Astrocyte (in vitro differentiated cells and primary cell): Measurements from ENCODE around the gene SNX24. TPM values are rescaled to one million over a fixed set of nuclear protein-coding genes. Genes with fewer than 3 reads are reported as not detected.

ENCODE experiments used
- DNase-seq: peaks from one replicate; pipeline ENCODE4 v3.0.0-alpha.2; 2010; ENCODE audit warnings: low read depth
- FAIRE-seq: peaks from 2 replicates; lab custom pipeline; 2011; peaks lifted over from hg19 to GRCh38; lab: Jason Lieb, UNC
- H2AFZ ChIP-seq: 2 replicates; pipeline ENCODE4 v1.6.0; 2012; ENCODE audit warnings: low read depth, low read length, inconsistent platforms
- H3K27ac ChIP-seq: 2 replicates; pipeline ENCODE4 v1.5.1; 2011; ENCODE audit warnings: low read depth, low read length, inconsistent platforms
- H3K27me3 ChIP-seq: 2 replicates; pipeline ENCODE4 v1.6.0; 2011; ENCODE audit warnings: low read length, inconsistent platforms; ENCODE audit not compliant: insufficient read depth
- H3K36me3 ChIP-seq: 2 replicates; pipeline ENCODE4 v1.5.1; 2011; ENCODE audit warnings: low read length, inconsistent platforms; ENCODE audit not compliant: insufficient read depth
- H3K4me1 ChIP-seq: 2 replicates; pipeline ENCODE4 v1.5.1; 2011; ENCODE audit warnings: low read length, inconsistent platforms; ENCODE audit not compliant: insufficient read depth
- H3K4me2 ChIP-seq: 2 replicates; pipeline ENCODE4 v1.6.0; 2012; ENCODE audit warnings: low read length, inconsistent platforms
- H3K4me3 ChIP-seq: 2 replicates; pipeline ENCODE4 v1.5.1; 2011; ENCODE audit warnings: low read depth, mild to moderate bottlenecking, low read length, inconsistent platforms; ENCODE audit not compliant: insufficient read depth
- H3K79me2 ChIP-seq: 2 replicates; pipeline ENCODE4 v1.6.0; 2012; ENCODE audit warnings: mild to moderate bottlenecking, low read length, inconsistent platforms; ENCODE audit not compliant: insufficient read depth
- H3K9ac ChIP-seq: 2 replicates; pipeline ENCODE4 v1.6.0; 2012; ENCODE audit warnings: mild to moderate bottlenecking, low read length, inconsistent platforms
- H3K9me3 ChIP-seq: 2 replicates; pipeline ENCODE4 v1.5.1; 2012; ENCODE audit warnings: low read depth, mild to moderate bottlenecking, low read length, inconsistent platforms; ENCODE audit not compliant: insufficient read depth
- H4K20me1 ChIP-seq: 2 replicates; pipeline ENCODE4 v1.6.0; 2012; ENCODE audit warnings: low read length, inconsistent platforms; ENCODE audit not compliant: insufficient read depth
- H3K27ac Mint-ChIP-seq: one replicate; pipeline ENCODE4 v1.8.0; 2021; ENCODE audit warnings: mild to moderate bottlenecking, mixed read lengths; ENCODE audit not compliant: unreplicated experiment
- H3K27me3 Mint-ChIP-seq: one replicate; pipeline ENCODE4 v1.8.0; 2021; ENCODE audit warnings: low read depth, mixed read lengths; ENCODE audit not compliant: unreplicated experiment
- H3K36me3 Mint-ChIP-seq: one replicate; pipeline ENCODE4 v1.8.0; 2021; ENCODE audit warnings: low read depth, mixed read lengths; ENCODE audit not compliant: unreplicated experiment
- H3K4me1 Mint-ChIP-seq: one replicate; pipeline ENCODE4 v1.8.0; 2021; ENCODE audit warnings: low read depth, mixed read lengths; ENCODE audit not compliant: unreplicated experiment
- H3K4me3 Mint-ChIP-seq: one replicate; pipeline ENCODE4 v1.8.0; 2021; ENCODE audit warnings: mild to moderate bottlenecking, moderate library complexity, mixed read lengths; ENCODE audit not compliant: unreplicated experiment
- H3K9me3 Mint-ChIP-seq: one replicate; pipeline ENCODE4 v1.8.0; 2021; ENCODE audit warnings: mild to moderate bottlenecking, mixed read lengths; ENCODE audit not compliant: unreplicated experiment
- CTCF ChIP-seq: IDR thresholded peaks from 2 replicates; pipeline ENCODE4 v1.5.1; 2011; ENCODE audit warnings: low read depth, mild to moderate bottlenecking, inconsistent platforms, low read length, moderate library complexity; ENCODE audit not compliant: insufficient read depth
- EZH2 ChIP-seq: IDR thresholded peaks from 2 replicates; pipeline ENCODE4 v1.6.1; 2012; ENCODE audit warnings: mild to moderate bottlenecking, low read length, inconsistent platforms; ENCODE audit not compliant: insufficient read depth
- total RNA-seq: library from RNA; stranded (reverse); gene quantifications from 2 replicates; pipeline ENCODE4 v1.2.1, GENCODE V29; 2021

SNX24 gene
- total RNA-seq, 1 donor from 2014 or later = 44.6 TPM

GRCh38 chr5:122864400-122864799 lies 19.0 kb downstream of the SNX24 start:
- Mint-ChIP-seq H3K9me3 (no peaks in the 10 kb centered on the region), H3K4me3 (no peak overlapping the region), H3K27ac (no peak overlapping the region), H3K36me3 (peaks cover 15% of the 10 kb centered on the region), H3K27me3 (no peaks in the 10 kb centered on the region), H3K4me1 (peaks cover 5% of the 10 kb centered on the region)
- Histone ChIP-seq H3K36me3 (peaks cover 4% of the 10 kb centered on the region), H3K9me3 (no peaks in the 10 kb centered on the region), H3K4me2 (no peak overlapping the region), H3K79me2 (peaks cover 22% of the 10 kb centered on the region), H3K4me3 (no peak overlapping the region), H3K4me1 (no peaks in the 10 kb centered on the region), H2AFZ (no peak overlapping the region), H3K9ac (no peak overlapping the region), H3K27ac (no peak overlapping the region), H4K20me1 (peaks cover 31% of the 10 kb centered on the region), H3K27me3 (no peaks in the 10 kb centered on the region)
- DNase-seq (no peak), FAIRE-seq (no peak)
- TF ChIP-seq CTCF (no peak), EZH2 (no peak)

DNA sequence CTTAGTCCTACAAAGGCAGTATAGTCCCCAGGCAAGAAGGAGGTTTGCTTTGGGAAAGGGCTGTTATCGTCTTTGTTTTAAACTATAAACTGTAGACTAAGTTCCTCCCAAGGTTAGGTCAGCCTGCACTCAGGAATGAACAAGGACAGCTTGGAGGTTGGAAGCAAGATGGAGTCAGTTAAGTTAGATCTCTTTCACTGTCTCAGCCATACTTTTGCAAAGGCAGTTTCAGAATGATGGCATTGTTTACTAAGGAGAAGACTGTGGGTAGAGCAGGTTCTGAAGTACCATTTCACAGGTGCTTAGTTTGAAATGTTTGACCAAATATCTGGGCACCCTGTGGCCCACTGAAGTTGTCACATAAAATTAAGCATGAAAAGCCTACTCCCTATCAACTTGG lies 19.4 kb downstream of the SNX24 start:
- no peaks in the 10 kb centered on the region for H3K27me3 ChIP-seq
- peaks cover 20% of the 10 kb centered on the region for H3K79me2 ChIP-seq
- Mint-ChIP-seq H3K4me1 (peaks cover 5% of the 10 kb centered on the region), H3K27ac (no peak overlapping the region), H3K27me3 (no peaks in the 10 kb centered on the region), H3K4me3 (no peak overlapping the region), H3K36me3 (peaks cover 15% of the 10 kb centered on the region), H3K9me3 (no peaks in the 10 kb centered on the region)
- no peak overlapping the region for H3K9ac ChIP-seq
- no peak for DNase-seq
- no peak overlapping the region for H3K4me2 ChIP-seq
- no peak overlapping the region for H2AFZ ChIP-seq
- no peak overlapping the region for H3K27ac ChIP-seq
- peaks cover 4% of the 10 kb centered on the region for H3K36me3 ChIP-seq
- H3K4me3 ChIP-seq = no peak overlapping the region
- no peaks in the 10 kb centered on the region for H3K4me1 ChIP-seq
- no peak for FAIRE-seq
- H4K20me1 ChIP-seq = peaks cover 28% of the 10 kb centered on the region
- no peaks in the 10 kb centered on the region for H3K9me3 ChIP-seq
- no peak for TF ChIP-seq CTCF
- no peak for TF ChIP-seq EZH2

DNA sequence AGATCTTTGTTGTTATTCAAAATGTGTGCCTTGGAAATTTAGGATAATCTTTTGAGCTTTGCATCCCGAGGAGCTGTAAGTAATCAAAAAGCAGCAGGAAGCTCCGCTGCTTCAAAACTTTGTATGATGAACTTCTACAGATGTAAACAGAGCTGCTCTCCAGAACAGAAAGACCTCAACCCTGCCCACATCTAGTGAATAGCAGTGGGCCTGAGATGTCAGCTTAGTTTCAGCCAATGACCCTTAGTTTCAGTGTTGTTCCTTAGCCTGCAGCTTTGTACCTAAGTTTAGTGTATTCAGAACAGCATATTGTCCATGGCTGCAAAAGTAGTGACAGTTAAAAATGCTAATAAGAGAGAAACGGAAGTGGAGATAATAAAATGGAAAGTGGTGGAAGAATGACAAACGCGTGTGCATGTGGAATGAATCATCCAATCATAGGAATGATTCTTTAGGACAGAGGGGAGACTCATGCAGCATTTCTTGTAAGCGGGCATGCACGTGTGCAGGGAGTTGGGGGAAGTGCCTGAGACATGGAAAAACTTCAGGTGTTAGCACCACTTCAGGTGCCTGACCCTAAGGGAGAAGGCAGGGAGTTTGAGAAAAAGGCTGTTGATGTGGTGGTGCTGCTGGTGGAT lies 24.9 kb downstream of the SNX24 start:
- Mint-ChIP-seq H3K27me3 (no peaks in the 10 kb centered on the region), H3K4me3 (no peak overlapping the region), H3K9me3 (no peaks in the 10 kb centered on the region), H3K4me1 (peaks cover 6% of the 10 kb centered on the region), H3K27ac (no peak overlapping the region), H3K36me3 (peaks cover 15% of the 10 kb centered on the region)
- H3K4me3 ChIP-seq = no peak overlapping the region
- H3K27ac ChIP-seq = no peak overlapping the region
- no peak overlapping the region for H2AFZ ChIP-seq
- peaks cover 4% of the 10 kb centered on the region for H3K36me3 ChIP-seq
- H3K27me3 ChIP-seq = no peaks in the 10 kb centered on the region
- H3K79me2 ChIP-seq = peaks cover 27% of the 10 kb centered on the region
- no peaks in the 10 kb centered on the region for H3K9me3 ChIP-seq
- DNase-seq (peak; percentile 57), FAIRE-seq (peak; percentile 43)
- TF ChIP-seq CTCF (no peak), EZH2 (no peak)
- peaks cover 7% of the 10 kb centered on the region for H3K4me1 ChIP-seq
- no peak overlapping the region for H3K9ac ChIP-seq
- H4K20me1 ChIP-seq = peaks cover 14% of the 10 kb centered on the region
- peak overlapping the region; percentile 66 for H3K4me2 ChIP-seq
